Caco-2 (cell line): ENCODE measurements around the gene CCT4. TPM values are rescaled to one million over a fixed set of nuclear protein-coding genes. Genes with fewer than 3 reads are reported as not detected.

ENCODE experiments used
- Bru-seq: library from RNA; stranded (reverse); fragments of 400-500 nt; gene quantifications from one replicate; lab custom pipeline; 2021; lab: Mats Ljungman, UMichigan
- BruChase-seq, 2 experiments: library from RNA; stranded (reverse); fragments of 400-500 nt; gene quantifications; one replicate each; lab custom pipeline; 2021; lab: Mats Ljungman, UMichigan
- BruUV-seq: library from RNA; stranded (reverse); fragments of 400-500 nt; replicated peaks from 2 replicates; lab custom pipeline; 2021; lab: Mats Ljungman, UMichigan
- CTCF ChIA-PET: fragments of 300-600 bp; sonication (Branson Sonifier 250); formaldehyde crosslinking; loops from one replicate; lab custom pipeline; 2022; ENCODE audit warnings: antibody characterized with exemption; lab: Charles Lee
- POLR2A ChIA-PET: fragments of 300-600 bp; sonication (Branson Sonifier 250); formaldehyde crosslinking; loops from one replicate; lab custom pipeline; 2022; ENCODE audit warnings: antibody characterized with exemption; lab: Charles Lee
- DNase-seq, 2 experiments: peaks; one replicate each; pipeline versions ENCODE4 v3.0.0 to v3.0.0-alpha.2; 2020 to 2022
- H3K27me3 ChIP-seq: replicated peaks from 2 replicates; pipeline ENCODE4 v1.6.0; 2011; ENCODE audit warnings: low read length; ENCODE audit not compliant: control insufficient read depth, insufficient read depth
- H3K36me3 ChIP-seq: 2 replicates; pipeline ENCODE4 v1.5.1; 2011; ENCODE audit warnings: low read length; ENCODE audit not compliant: control insufficient read depth, insufficient read depth
- H3K4me1 ChIP-seq: fragments of 250-450 bp; sonication (Bioruptor Pico); 2 replicates; pipeline ENCODE4 v1.5.1; 2020; ENCODE audit warnings: mild to moderate bottlenecking
- H3K4me3 ChIP-seq: 2 replicates; pipeline ENCODE4 v1.5.1; 2011; ENCODE audit warnings: low read depth, mild to moderate bottlenecking, control low read depth, low read length
- H3K9me3 ChIP-seq: fragments of 250-450 bp; sonication (Bioruptor Pico); 2 replicates; pipeline ENCODE4 v1.5.1; 2020; ENCODE audit warnings: mild to moderate bottlenecking, moderate library complexity
- H3K27ac Mint-ChIP-seq: one replicate; pipeline ENCODE4 v1.8.0; 2022; ENCODE audit warnings: mixed read lengths; ENCODE audit not compliant: unreplicated experiment
- H3K27me3 Mint-ChIP-seq: one replicate; pipeline ENCODE4 v1.8.0; 2022; ENCODE audit warnings: mixed read lengths; ENCODE audit not compliant: insufficient read depth, unreplicated experiment
- H3K36me3 Mint-ChIP-seq: one replicate; pipeline ENCODE4 v1.8.0; 2022; ENCODE audit warnings: mild to moderate bottlenecking, mixed read lengths; ENCODE audit not compliant: insufficient read depth, unreplicated experiment
- H3K4me1 Mint-ChIP-seq: one replicate; pipeline ENCODE4 v1.8.0; 2022; ENCODE audit warnings: low read depth, mixed read lengths; ENCODE audit not compliant: unreplicated experiment
- H3K4me3 Mint-ChIP-seq: one replicate; pipeline ENCODE4 v1.8.0; 2022; ENCODE audit warnings: mild to moderate bottlenecking, moderate library complexity, mixed read lengths; ENCODE audit not compliant: unreplicated experiment
- H3K9me3 Mint-ChIP-seq: one replicate; pipeline ENCODE4 v1.8.0; 2022; ENCODE audit warnings: mixed read lengths; ENCODE audit not compliant: unreplicated experiment
- intact Hi-C: fragments of 100-400 bp; cut with micrococcal nuclease; formaldehyde crosslinking; loops from one replicate; pipeline ENCODE4 v1.10.0; 2022; ENCODE audit not compliant: unreplicated experiment
- long read RNA-seq: library from polyadenylated mRNA; stranded (forward); transcript quantifications from one replicate; pipeline ENCODE4 v2.0.0, GENCODE V29; 2022
- total RNA-seq: library from RNA; stranded (reverse); gene quantifications from 2 replicates; pipeline ENCODE4 v1.2.3, GENCODE V29; 2022
- TF ChIP-seq, protein P1 (sequence below), 2 experiments: fragments of 200-600 bp in 1 of 2; IDR thresholded peaks; 1 replicate in 1 of 2; 2 replicates in 1 of 2; pipeline versions ENCODE4 v1.5.1 to v1.8.0; 2011 to 2022; ENCODE audit warnings: antibody characterized with exemption in 1 of 2, control low read depth in 1 of 2, inconsistent platforms in 1 of 2, low read depth in 1 of 2, low read length in 1 of 2, mild to moderate bottlenecking in 1 of 2, moderate library complexity in 1 of 2; ENCODE audit not compliant: insufficient read depth in 1 of 2, severe bottlenecking in 1 of 2, unreplicated experiment in 1 of 2

The CCT4 gene, protein sequence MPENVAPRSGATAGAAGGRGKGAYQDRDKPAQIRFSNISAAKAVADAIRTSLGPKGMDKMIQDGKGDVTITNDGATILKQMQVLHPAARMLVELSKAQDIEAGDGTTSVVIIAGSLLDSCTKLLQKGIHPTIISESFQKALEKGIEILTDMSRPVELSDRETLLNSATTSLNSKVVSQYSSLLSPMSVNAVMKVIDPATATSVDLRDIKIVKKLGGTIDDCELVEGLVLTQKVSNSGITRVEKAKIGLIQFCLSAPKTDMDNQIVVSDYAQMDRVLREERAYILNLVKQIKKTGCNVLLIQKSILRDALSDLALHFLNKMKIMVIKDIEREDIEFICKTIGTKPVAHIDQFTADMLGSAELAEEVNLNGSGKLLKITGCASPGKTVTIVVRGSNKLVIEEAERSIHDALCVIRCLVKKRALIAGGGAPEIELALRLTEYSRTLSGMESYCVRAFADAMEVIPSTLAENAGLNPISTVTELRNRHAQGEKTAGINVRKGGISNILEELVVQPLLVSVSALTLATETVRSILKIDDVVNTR
- total RNA-seq (306 and 307 TPM in 2 replicates), Bru-seq, nascent RNA (percentile 96 among the genes with signal in this experiment), BruChase-seq, experiment 1, labeled RNA remaining after a 2-hour chase (percentile 96 among the genes with signal in this experiment), BruChase-seq, experiment 2, labeled RNA remaining after a 6-hour chase (percentile 98 among the genes with signal in this experiment)
- long read RNA-seq, transcript CCT4-201 (14 exons, 2,520 nt), result major isoform, 681 of 726 reads
- long read RNA-seq, transcript CCT4-202 (2 exons, 388 nt), result minor isoform, 8 of 726 reads
- long read RNA-seq, partial matches to known transcripts, result 17 of 726 reads
- long read RNA-seq, other reads (novel, unspliced or antisense), result 19 of 726 reads

GRCh38 chr2:61888267-61889055, at the start of gene CCT4:
CCT4 (minus strand) TSS chr2:61888656; CDS start chr2:61888507, 149 bp downstream.
- Mint-ChIP-seq H3K4me1 (peaks cover 12% of the 10 kb centered on the region), H3K4me3 (peak within 1 kb of the TSS; percentile 94), H3K27me3 (no peaks in the 10 kb centered on the region), H3K9me3 (no peaks in the 10 kb centered on the region), H3K27ac (peak within 1 kb of the TSS; percentile 98), H3K36me3 (peaks cover 63% of the 10 kb centered on the region)
- no peaks in the 10 kb centered on the region for H3K27me3 ChIP-seq
- BruUV-seq, result no TSS peak
- POLR2A ChIA-PET, result no interaction called here
- CTCF ChIA-PET, result no interaction called here
- peaks cover 20% of the 10 kb centered on the region for H3K4me1 ChIP-seq
- H3K4me3 ChIP-seq, result peak within 1 kb of the TSS; percentile 91
- no peaks in the 10 kb centered on the region for H3K36me3 ChIP-seq
- TF ChIP-seq, protein P1, sequence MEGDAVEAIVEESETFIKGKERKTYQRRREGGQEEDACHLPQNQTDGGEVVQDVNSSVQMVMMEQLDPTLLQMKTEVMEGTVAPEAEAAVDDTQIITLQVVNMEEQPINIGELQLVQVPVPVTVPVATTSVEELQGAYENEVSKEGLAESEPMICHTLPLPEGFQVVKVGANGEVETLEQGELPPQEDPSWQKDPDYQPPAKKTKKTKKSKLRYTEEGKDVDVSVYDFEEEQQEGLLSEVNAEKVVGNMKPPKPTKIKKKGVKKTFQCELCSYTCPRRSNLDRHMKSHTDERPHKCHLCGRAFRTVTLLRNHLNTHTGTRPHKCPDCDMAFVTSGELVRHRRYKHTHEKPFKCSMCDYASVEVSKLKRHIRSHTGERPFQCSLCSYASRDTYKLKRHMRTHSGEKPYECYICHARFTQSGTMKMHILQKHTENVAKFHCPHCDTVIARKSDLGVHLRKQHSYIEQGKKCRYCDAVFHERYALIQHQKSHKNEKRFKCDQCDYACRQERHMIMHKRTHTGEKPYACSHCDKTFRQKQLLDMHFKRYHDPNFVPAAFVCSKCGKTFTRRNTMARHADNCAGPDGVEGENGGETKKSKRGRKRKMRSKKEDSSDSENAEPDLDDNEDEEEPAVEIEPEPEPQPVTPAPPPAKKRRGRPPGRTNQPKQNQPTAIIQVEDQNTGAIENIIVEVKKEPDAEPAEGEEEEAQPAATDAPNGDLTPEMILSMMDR (IDR thresholded peaks at IDR 0.05; ENCODE audit: insufficient read depth in 1 of 2, low read depth in 1 of 2, low read length in 1 of 2, severe bottlenecking in 1 of 2, unreplicated experiment in 1 of 2), result no peak
- intact Hi-C loops, result no loop called here
- no peaks in the 10 kb centered on the region for H3K9me3 ChIP-seq
- peak; percentile 88 to 96 for DNase-seq

DNA sequence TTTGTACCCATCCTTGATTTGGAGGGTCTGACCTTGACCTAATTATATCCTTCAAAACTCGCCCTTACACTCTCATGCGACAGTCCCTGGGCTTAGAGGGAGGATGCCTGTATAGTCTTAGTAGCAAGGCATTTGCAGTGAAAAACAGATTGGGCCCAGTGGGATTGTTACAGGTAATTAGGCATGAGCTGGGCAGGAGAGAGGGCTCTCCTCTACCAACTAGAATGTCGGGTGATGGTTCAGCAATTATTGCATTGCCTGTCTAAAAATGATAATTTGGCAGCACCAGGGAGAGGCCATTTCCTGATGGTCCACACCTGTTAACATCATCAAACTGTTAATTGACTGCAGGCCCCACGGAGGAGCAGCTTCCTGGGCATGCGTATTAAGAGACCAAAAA, 49.4 kb upstream of the CCT4 start:
- no TSS peak for BruUV-seq
- CTCF ChIA-PET, result no interaction called here
- peaks cover 6% of the 10 kb centered on the region for H3K4me1 Mint-ChIP-seq
- H3K4me3 Mint-ChIP-seq, result no peak overlapping the region
- no peaks in the 10 kb centered on the region for H3K36me3 Mint-ChIP-seq
- H3K9me3 Mint-ChIP-seq, result no peaks in the 10 kb centered on the region
- DNase-seq, result no peak
- TF ChIP-seq, protein P1 (IDR thresholded peaks at IDR 0.05; ENCODE audit: insufficient read depth in 1 of 2, low read depth in 1 of 2, low read length in 1 of 2, severe bottlenecking in 1 of 2, unreplicated experiment in 1 of 2), result no peak
- Histone ChIP-seq H3K4me3 (no peak overlapping the region), H3K27me3 (no peaks in the 10 kb centered on the region), H3K9me3 (no peaks in the 10 kb centered on the region; the same call in 1 of the 2 replicates), H3K36me3 (no peaks in the 10 kb centered on the region), H3K4me1 (peaks cover 21% of the 10 kb centered on the region)
- peak overlapping the region; percentile 73 for H3K27ac Mint-ChIP-seq
- no peaks in the 10 kb centered on the region for H3K27me3 Mint-ChIP-seq
- intact Hi-C loops, result no loop called here
- POLR2A ChIA-PET, result no interaction called here
